Measurements from ENCODE around the gene PLA2G4D.

Gene PLA2G4D, protein sequence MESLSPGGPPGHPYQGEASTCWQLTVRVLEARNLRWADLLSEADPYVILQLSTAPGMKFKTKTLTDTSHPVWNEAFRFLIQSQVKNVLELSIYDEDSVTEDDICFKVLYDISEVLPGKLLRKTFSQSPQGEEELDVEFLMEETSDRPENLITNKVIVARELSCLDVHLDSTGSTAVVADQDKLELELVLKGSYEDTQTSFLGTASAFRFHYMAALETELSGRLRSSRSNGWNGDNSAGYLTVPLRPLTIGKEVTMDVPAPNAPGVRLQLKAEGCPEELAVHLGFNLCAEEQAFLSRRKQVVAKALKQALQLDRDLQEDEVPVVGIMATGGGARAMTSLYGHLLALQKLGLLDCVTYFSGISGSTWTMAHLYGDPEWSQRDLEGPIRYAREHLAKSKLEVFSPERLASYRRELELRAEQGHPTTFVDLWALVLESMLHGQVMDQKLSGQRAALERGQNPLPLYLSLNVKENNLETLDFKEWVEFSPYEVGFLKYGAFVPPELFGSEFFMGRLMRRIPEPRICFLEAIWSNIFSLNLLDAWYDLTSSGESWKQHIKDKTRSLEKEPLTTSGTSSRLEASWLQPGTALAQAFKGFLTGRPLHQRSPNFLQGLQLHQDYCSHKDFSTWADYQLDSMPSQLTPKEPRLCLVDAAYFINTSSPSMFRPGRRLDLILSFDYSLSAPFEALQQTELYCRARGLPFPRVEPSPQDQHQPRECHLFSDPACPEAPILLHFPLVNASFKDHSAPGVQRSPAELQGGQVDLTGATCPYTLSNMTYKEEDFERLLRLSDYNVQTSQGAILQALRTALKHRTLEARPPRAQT

DNA sequence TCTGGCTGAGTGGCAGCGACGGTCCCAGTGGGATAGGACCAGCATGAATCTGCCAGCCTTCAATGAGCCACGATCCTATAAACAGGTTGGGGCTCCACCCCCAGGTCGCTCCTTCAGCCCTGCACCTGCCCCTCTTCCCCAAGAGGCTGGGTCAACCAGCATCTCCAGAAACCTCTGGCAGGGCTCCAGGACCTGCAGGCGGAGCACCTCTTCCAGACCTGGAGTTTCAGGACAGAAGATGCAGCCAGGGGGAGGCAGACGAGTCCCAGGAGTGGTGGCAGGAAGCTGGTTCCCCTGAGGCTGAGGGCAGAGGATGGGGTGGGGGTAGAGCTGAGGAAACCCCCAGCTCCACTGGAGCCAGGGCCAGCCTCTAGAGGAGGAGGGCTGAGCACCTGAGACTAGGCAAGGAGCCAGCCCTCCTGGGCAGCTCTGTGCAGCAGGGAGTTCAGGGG, at the start of gene PLA2G4D:
PLA2G4D (minus strand) TSS at position 51 of the 452 bp plus-strand sequence. CDS start 103 bp downstream, outside the sequence.
- Histone ChIP-seq H3K36me3 (ENCODE audit: control insufficient read depth in 1 of 2, insufficient read depth in 2 of 2, low read length in 2 of 2) (no peaks in the 10 kb centered on the region), H3K27ac (ENCODE audit: low read depth, low read length) (no peak within 1 kb of the TSS), H3K4me3 (ENCODE audit: low read depth in 1 of 2, low read length in 2 of 2) (no peak within 1 kb of the TSS), H3K9ac (ENCODE audit: low read depth in 1 of 2, low read length in 2 of 2) (no peak within 1 kb of the TSS), H3K4me1 (ENCODE audit: control insufficient read depth in 1 of 2, insufficient read depth in 2 of 2, low read length in 2 of 2) (peaks cover under 1 to 10% of the 10 kb centered on the region in 2 donors), H3K9me3 (ENCODE audit: control insufficient read depth in 1 of 2, low read length in 2 of 2) (no peaks in the 10 kb centered on the region), H3K27me3 (ENCODE audit: control insufficient read depth in 1 of 2, insufficient read depth in 2 of 2, low read length in 2 of 2) (peaks cover 0 to 4% of the 10 kb centered on the region in 2 donors)

DNA sequence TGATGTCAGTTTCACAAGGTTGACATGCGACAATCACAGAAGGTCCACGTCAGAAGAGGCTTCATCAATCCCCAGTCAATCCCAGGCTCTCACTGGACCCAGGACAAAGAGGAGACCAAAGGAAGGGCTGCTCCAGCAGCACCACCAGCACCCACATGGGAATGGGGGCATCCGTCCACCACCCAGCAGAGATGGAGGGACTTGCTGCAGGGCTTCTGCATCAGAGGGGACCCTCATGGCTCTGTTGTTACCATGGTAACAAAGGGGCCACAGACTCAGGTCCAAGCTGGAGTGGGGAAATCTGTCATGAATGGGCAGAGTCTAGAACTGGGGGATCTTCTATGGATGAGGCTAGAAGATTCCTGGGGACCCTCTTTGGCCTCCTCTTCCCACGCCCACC, 49.0 kb upstream of the PLA2G4D start:
- H3K4me3 ChIP-seq (ENCODE audit: low read depth in 1 of 2, low read length in 2 of 2), result no peak overlapping the region
- H3K9ac ChIP-seq (ENCODE audit: low read depth in 1 of 2, low read length in 2 of 2), result no peak overlapping the region
- H3K36me3 ChIP-seq (ENCODE audit: control insufficient read depth in 1 of 2, insufficient read depth in 2 of 2, low read length in 2 of 2), result peaks cover 0 to 5% of the 10 kb centered on the region in 2 donors
- no peak overlapping the region for H3K27ac ChIP-seq (ENCODE audit: low read depth, low read length)
- H3K4me1 ChIP-seq (ENCODE audit: control insufficient read depth in 1 of 2, insufficient read depth in 2 of 2, low read length in 2 of 2), result peaks cover 25 to 44% of the 10 kb centered on the region in 2 donors
- no peaks in the 10 kb centered on the region for H3K27me3 ChIP-seq (ENCODE audit: control insufficient read depth in 1 of 2, insufficient read depth in 2 of 2, low read length in 2 of 2)
- peaks cover 5% of the 10 kb centered on the region in 2 donors for H3K9me3 ChIP-seq (ENCODE audit: control insufficient read depth in 1 of 2, low read length in 2 of 2)

DNA sequence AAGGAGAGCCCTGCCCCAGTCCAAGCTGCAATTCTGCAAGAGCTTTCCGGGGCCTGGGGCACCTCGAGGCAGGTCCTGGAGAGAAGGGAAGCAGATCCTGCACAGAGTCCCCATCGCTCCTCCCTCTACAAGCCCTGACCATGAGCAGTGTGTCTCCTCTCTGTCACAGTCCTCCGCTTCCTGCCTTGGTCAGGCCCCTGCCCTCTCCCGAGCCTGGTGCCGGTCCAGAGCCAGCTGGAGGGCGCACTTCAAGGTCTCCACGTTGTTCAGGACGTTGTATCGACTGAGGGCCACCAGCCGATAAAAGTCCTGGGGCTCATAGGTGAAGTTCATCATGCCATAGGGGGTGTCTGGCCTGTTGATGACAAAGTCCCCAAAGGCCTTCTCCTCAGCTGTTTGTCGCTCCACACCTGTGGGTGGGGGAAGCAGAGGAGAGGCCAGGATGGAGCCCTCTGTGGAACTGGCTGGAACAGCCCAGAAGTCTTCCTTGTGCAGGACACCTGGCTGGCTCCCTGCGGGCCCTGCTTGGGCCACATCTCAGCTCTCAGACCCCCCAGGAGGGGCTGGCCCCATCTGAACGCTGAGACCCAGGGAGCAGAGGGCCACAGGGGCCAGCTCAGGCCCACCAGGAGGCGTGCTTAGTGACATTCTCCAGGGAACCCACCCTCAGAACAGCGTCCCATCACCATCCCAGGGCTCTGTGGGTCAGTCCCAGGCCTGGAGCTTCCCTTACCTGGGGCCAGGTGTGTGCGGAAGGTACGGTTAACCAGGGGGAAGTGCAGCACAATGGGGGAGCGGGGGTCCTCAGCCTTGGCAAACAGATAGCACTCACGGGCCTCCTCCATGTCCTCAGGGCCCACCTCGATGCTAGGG, 47.7 kb upstream of the PLA2G4D start:
- Histone ChIP-seq H3K27me3 (ENCODE audit: control insufficient read depth in 1 of 2, insufficient read depth in 2 of 2, low read length in 2 of 2) (no peaks in the 10 kb centered on the region), H3K9me3 (ENCODE audit: control insufficient read depth in 1 of 2, low read length in 2 of 2) (peaks cover 10 to 19% of the 10 kb centered on the region in 2 donors), H3K4me3 (ENCODE audit: low read depth in 1 of 2, low read length in 2 of 2) (no peak overlapping the region), H3K36me3 (ENCODE audit: control insufficient read depth in 1 of 2, insufficient read depth in 2 of 2, low read length in 2 of 2) (peaks cover 0 to 5% of the 10 kb centered on the region in 2 donors), H3K9ac (ENCODE audit: low read depth in 1 of 2, low read length in 2 of 2) (peak overlapping the region in 1 of 2 donors; percentile 0), H3K27ac (ENCODE audit: low read depth, low read length) (no peak overlapping the region), H3K4me1 (ENCODE audit: control insufficient read depth in 1 of 2, insufficient read depth in 2 of 2, low read length in 2 of 2) (peaks cover 25 to 41% of the 10 kb centered on the region in 2 donors)

DNA sequence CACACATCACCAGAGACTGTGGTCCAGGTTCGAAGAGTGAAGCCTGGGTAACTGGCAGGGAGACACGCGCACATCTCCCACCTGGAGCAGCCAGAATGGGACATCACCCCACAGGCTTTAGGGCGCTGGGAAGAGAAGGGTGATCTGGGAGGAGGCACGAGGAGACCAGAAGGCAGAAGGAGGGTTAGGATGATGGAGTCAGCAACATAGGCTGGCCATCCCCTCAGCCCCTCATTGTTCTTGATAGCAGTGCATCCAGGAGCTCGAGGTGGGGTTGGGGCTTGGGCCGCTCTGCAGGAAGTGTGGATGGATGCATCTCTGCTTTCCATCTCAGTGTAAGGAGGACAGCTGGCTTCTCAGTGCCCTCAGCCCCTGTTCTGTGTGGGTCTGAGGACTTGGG, 46.9 kb upstream of the PLA2G4D start:
- no peaks in the 10 kb centered on the region for H3K27me3 ChIP-seq (ENCODE audit: control insufficient read depth in 1 of 2, insufficient read depth in 2 of 2, low read length in 2 of 2)
- H3K4me3 ChIP-seq (ENCODE audit: low read depth in 1 of 2, low read length in 2 of 2), result no peak overlapping the region
- no peak overlapping the region for H3K27ac ChIP-seq (ENCODE audit: low read depth, low read length)
- H3K36me3 ChIP-seq (ENCODE audit: control insufficient read depth in 1 of 2, insufficient read depth in 2 of 2, low read length in 2 of 2), result peaks cover 0 to 5% of the 10 kb centered on the region in 2 donors
- H3K9ac ChIP-seq (ENCODE audit: low read depth in 1 of 2, low read length in 2 of 2), result no peak overlapping the region
- peaks cover 13 to 23% of the 10 kb centered on the region in 2 donors for H3K9me3 ChIP-seq (ENCODE audit: control insufficient read depth in 1 of 2, low read length in 2 of 2)
- H3K4me1 ChIP-seq (ENCODE audit: control insufficient read depth in 1 of 2, insufficient read depth in 2 of 2, low read length in 2 of 2), result peaks cover 25 to 33% of the 10 kb centered on the region in 2 donors

DNA sequence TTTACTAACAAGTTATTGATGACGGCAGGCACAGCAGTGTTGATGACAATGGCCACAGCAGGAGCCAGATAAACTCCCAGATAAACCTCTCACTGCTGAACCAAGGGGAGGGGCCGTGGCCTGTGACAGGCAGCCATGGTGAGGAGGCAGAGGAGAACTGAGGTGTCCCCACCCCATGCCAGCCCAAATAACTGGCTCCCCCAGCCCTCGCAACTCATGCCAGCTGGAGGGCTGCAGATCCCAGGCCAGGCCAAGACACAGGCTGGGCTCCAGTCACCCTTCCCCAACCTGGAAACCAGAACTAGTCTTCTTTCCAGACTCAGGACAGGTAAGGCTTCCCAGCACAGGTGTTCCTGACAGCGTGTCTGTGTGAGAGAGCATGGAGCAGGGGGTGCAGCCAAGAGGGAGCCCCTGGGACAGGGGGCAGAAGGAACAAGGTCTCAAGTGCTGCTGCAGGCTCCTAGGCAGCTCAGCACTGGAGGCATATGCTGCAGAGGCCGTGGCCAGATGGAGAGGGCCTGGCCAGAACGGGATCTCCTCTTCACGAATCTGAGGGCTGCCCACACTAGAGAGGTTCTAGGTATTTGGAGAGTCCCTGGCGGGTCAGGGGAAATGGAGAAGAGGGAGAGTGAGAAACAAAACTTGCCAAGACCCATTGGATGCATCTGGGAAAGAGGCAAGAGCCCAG, 46.2 kb upstream of the PLA2G4D start:
- H3K4me3 ChIP-seq (ENCODE audit: low read depth in 1 of 2, low read length in 2 of 2), result peak overlapping the region in 1 of 2 donors; percentile 1
- H3K27me3 ChIP-seq (ENCODE audit: control insufficient read depth in 1 of 2, insufficient read depth in 2 of 2, low read length in 2 of 2), result no peaks in the 10 kb centered on the region
- H3K27ac ChIP-seq (ENCODE audit: low read depth, low read length), result no peak overlapping the region
- peaks cover 25 to 29% of the 10 kb centered on the region in 2 donors for H3K4me1 ChIP-seq (ENCODE audit: control insufficient read depth in 1 of 2, insufficient read depth in 2 of 2, low read length in 2 of 2)
- H3K9ac ChIP-seq (ENCODE audit: low read depth in 1 of 2, low read length in 2 of 2), result no peak overlapping the region
- peaks cover 0 to 5% of the 10 kb centered on the region in 2 donors for H3K36me3 ChIP-seq (ENCODE audit: control insufficient read depth in 1 of 2, insufficient read depth in 2 of 2, low read length in 2 of 2)
- H3K9me3 ChIP-seq (ENCODE audit: control insufficient read depth in 1 of 2, low read length in 2 of 2), result peaks cover 13 to 23% of the 10 kb centered on the region in 2 donors

DNA sequence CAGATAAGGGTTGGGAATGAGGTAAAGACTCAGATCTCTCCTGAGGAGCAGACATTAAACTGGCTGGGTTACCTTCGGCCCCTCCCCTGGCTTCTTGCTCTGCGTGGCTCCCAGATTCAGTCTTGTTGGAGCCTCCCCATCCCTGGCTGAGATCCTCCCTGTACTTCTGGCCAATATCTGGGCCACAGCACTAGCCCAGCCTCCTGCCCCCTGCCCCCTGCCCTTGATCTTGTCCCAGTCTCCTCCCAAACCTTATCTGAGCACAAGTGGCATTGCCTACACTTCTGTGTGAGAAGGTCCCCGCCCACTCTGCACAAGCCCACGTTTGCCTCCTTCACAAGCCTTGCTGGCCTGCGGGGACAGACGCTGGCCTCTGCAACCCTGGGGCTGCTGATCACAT, 45.2 kb upstream of the PLA2G4D start:
- peaks cover 25 to 29% of the 10 kb centered on the region in 2 donors for H3K4me1 ChIP-seq (ENCODE audit: control insufficient read depth in 1 of 2, insufficient read depth in 2 of 2, low read length in 2 of 2)
- peaks cover 13 to 23% of the 10 kb centered on the region in 2 donors for H3K9me3 ChIP-seq (ENCODE audit: control insufficient read depth in 1 of 2, low read length in 2 of 2)
- H3K27me3 ChIP-seq (ENCODE audit: control insufficient read depth in 1 of 2, insufficient read depth in 2 of 2, low read length in 2 of 2), result no peaks in the 10 kb centered on the region
- peak overlapping the region in 1 of 2 donors; percentile 8 for H3K9ac ChIP-seq (ENCODE audit: low read depth in 1 of 2, low read length in 2 of 2)
- peak overlapping the region; percentile 43 for H3K27ac ChIP-seq (ENCODE audit: low read depth, low read length)
- peaks cover 0 to 5% of the 10 kb centered on the region in 2 donors for H3K36me3 ChIP-seq (ENCODE audit: control insufficient read depth in 1 of 2, insufficient read depth in 2 of 2, low read length in 2 of 2)
- peak overlapping the region in 1 of 2 donors; percentile 1 for H3K4me3 ChIP-seq (ENCODE audit: low read depth in 1 of 2, low read length in 2 of 2)

DNA sequence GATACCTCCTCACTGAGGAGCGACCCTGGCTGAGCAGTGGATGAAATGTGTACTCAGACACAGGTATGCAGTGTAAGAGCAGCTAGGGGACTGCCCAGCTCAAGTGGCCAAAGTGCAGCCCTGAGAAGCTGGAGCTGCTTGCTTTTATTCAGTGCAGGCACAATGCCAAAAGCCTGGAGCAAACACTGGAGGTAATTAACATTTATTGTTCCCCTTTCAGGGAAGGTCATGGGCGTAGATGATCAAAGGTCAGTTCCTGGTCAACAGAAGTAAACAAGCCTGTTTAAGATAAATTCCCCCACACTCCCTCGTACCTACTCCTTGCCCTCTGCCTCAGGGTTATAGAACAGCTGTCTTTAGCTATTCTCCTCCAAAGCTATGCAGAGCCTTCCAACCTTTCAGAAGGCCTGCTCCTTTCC, 44.6 kb upstream of the PLA2G4D start:
- peak overlapping the region; percentile 1 to 28 for H3K4me3 ChIP-seq (ENCODE audit: low read depth in 1 of 2, low read length in 2 of 2)
- peaks cover 0 to 5% of the 10 kb centered on the region in 2 donors for H3K36me3 ChIP-seq (ENCODE audit: control insufficient read depth in 1 of 2, insufficient read depth in 2 of 2, low read length in 2 of 2)
- H3K9me3 ChIP-seq (ENCODE audit: control insufficient read depth in 1 of 2, low read length in 2 of 2), result peaks cover 13 to 23% of the 10 kb centered on the region in 2 donors
- peak overlapping the region; percentile 43 for H3K27ac ChIP-seq (ENCODE audit: low read depth, low read length)
- H3K9ac ChIP-seq (ENCODE audit: low read depth in 1 of 2, low read length in 2 of 2), result peak overlapping the region in 1 of 2 donors; percentile 8
- H3K27me3 ChIP-seq (ENCODE audit: control insufficient read depth in 1 of 2, insufficient read depth in 2 of 2, low read length in 2 of 2), result no peaks in the 10 kb centered on the region
- peaks cover 25 to 29% of the 10 kb centered on the region in 2 donors for H3K4me1 ChIP-seq (ENCODE audit: control insufficient read depth in 1 of 2, insufficient read depth in 2 of 2, low read length in 2 of 2)

DNA sequence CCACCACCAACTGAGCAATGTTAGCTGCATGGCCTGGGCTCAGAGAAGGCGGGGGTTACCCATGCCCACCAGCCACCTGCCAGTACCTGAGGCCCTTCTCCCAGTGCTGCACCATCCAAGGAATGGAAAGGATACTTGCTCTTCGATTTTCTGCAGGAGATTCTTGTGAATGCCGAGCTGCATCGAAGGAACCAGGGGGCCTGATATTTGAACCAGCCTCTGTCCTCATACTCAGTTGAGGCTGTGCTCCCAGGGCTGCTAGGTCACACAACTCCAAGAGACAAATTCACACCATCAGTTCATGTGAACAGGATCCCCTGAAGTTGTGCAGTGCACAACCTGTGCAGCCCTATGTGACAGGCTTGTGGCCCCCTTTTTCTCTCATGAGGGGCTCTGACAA, 44.0 kb upstream of the PLA2G4D start:
- Histone ChIP-seq H3K4me1 (ENCODE audit: control insufficient read depth in 1 of 2, insufficient read depth in 2 of 2, low read length in 2 of 2) (peaks cover 25 to 29% of the 10 kb centered on the region in 2 donors), H3K36me3 (ENCODE audit: control insufficient read depth in 1 of 2, insufficient read depth in 2 of 2, low read length in 2 of 2) (peaks cover 0 to 5% of the 10 kb centered on the region in 2 donors), H3K27ac (ENCODE audit: low read depth, low read length) (no peak overlapping the region), H3K9me3 (ENCODE audit: control insufficient read depth in 1 of 2, low read length in 2 of 2) (peaks cover 13 to 23% of the 10 kb centered on the region in 2 donors), H3K9ac (ENCODE audit: low read depth in 1 of 2, low read length in 2 of 2) (no peak overlapping the region), H3K27me3 (ENCODE audit: control insufficient read depth in 1 of 2, insufficient read depth in 2 of 2, low read length in 2 of 2) (no peaks in the 10 kb centered on the region), H3K4me3 (ENCODE audit: low read depth in 1 of 2, low read length in 2 of 2) (peak overlapping the region in 1 of 2 donors; percentile 28)

All from duodenal mucosa (tissue), 2 donors.